Neural crest cell (in vitro differentiated cells): ENCODE measurements around the gene LRSAM1. TPM values are rescaled to one million over a fixed set of nuclear protein-coding genes. Genes with fewer than 3 reads are reported as not detected.

ENCODE experiments used
- DNase-seq: peaks from one replicate; pipeline ENCODE4 v3.0.0; 2021; ENCODE audit warnings: low read depth, mixed read lengths, low spot score
- H3K27ac Mint-ChIP-seq: one replicate; pipeline ENCODE4 v1.8.0; 2021; ENCODE audit warnings: mild to moderate bottlenecking, mixed read lengths; ENCODE audit not compliant: unreplicated experiment
- H3K27me3 Mint-ChIP-seq: 2 replicates; pipeline ENCODE4 v1.8.0; 2021; ENCODE audit warnings: low read depth, mild to moderate bottlenecking, mixed read lengths
- H3K36me3 Mint-ChIP-seq: 2 replicates; pipeline ENCODE4 v1.8.0; 2021; ENCODE audit warnings: low read depth, mild to moderate bottlenecking, mixed read lengths
- H3K4me1 Mint-ChIP-seq: 2 replicates; pipeline ENCODE4 v1.8.0; 2021; ENCODE audit warnings: mixed read lengths
- H3K4me3 Mint-ChIP-seq: one replicate; pipeline ENCODE4 v1.8.0; 2021; ENCODE audit warnings: mild to moderate bottlenecking, mixed read lengths
- H3K9me3 Mint-ChIP-seq: 2 replicates; pipeline ENCODE4 v1.8.0; 2021; ENCODE audit warnings: mixed read lengths
- total RNA-seq: library from RNA; stranded (reverse); gene quantifications from 2 replicates; pipeline ENCODE4 v1.2.1, GENCODE V29; 2021
- TF ChIP-seq, protein P1 (sequence below): fragments of 200-600 bp; sonication (generic); conservative IDR thresholded peaks from 2 replicates; pipeline ENCODE4 v1.5.0; 2021; ENCODE audit warnings: antibody characterized with exemption, mild to moderate bottlenecking

Gene LRSAM1
- total RNA-seq, 1 donor from 2014 or later = 17.3 TPM

DNA sequence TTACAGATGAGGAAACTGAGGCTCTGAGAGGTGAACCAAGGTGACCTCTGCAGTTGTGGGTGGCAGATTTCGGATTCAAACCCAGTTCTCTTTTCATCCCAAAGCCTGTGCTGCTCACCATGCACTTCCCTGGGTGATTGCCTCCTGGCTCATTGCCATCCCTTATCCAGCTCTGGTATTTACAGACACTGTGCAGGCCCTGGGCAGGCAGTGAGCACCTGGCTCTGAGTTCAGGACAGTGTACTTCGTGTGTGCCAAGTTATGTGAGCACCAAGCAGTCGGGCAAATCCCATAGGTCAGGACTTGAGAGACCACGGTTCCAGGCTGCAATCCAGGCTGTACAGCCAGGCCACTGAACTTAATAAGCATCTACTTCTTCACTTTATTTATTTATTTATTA lies 1.4 kb downstream of the LRSAM1 start:
- no peak for DNase-seq
- TF ChIP-seq, protein P1, sequence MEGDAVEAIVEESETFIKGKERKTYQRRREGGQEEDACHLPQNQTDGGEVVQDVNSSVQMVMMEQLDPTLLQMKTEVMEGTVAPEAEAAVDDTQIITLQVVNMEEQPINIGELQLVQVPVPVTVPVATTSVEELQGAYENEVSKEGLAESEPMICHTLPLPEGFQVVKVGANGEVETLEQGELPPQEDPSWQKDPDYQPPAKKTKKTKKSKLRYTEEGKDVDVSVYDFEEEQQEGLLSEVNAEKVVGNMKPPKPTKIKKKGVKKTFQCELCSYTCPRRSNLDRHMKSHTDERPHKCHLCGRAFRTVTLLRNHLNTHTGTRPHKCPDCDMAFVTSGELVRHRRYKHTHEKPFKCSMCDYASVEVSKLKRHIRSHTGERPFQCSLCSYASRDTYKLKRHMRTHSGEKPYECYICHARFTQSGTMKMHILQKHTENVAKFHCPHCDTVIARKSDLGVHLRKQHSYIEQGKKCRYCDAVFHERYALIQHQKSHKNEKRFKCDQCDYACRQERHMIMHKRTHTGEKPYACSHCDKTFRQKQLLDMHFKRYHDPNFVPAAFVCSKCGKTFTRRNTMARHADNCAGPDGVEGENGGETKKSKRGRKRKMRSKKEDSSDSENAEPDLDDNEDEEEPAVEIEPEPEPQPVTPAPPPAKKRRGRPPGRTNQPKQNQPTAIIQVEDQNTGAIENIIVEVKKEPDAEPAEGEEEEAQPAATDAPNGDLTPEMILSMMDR = no peak
- Mint-ChIP-seq H3K4me1 (peaks cover 44% of the 10 kb centered on the region), H3K36me3 (peaks cover 34% of the 10 kb centered on the region), H3K27me3 (peaks cover 2% of the 10 kb centered on the region), H3K9me3 (no peaks in the 10 kb centered on the region), H3K27ac (no peak overlapping the region), H3K4me3 (peak overlapping the region; percentile 99)

DNA sequence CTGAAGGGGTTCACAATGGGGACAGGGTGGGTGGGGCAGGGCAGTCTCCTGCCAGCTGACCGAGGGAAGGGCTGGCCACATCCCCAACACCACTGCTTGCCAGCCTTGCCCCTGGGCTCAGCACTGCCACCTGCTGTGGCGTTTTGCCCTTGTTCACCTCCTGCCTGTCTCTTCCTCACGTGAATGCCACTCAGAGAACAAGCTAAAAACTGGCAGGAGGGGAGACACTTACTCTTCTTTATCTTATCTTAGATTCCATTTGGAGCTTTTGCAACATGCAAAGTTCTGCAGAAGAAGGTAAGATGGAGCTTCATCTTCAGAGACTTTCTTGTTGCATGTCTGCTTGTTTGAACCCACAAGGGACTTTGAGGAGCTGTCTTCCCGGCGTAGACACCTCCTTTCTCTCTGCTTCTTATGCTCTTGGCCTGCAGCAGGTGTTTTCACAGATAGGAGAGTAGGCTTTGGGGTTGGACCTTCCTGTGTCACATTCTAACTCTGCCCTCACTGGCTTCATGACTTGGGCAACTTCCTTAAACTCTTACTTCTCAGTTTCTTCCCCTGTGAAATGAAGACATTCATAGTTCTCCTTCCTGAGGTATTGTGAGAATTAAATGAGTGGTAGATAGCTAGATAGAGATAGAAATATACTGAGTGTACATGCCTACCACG lies 4.1 kb downstream of the LRSAM1 start:
- H3K27me3 Mint-ChIP-seq = peaks cover 2% of the 10 kb centered on the region
- H3K4me3 Mint-ChIP-seq = peak overlapping the region; percentile 26
- peaks cover 16% of the 10 kb centered on the region for H3K4me1 Mint-ChIP-seq
- DNase-seq = no peak
- TF ChIP-seq, protein P1 = peak; percentile 29
- H3K36me3 Mint-ChIP-seq = peaks cover 7% of the 10 kb centered on the region
- no peak overlapping the region for H3K27ac Mint-ChIP-seq
- H3K9me3 Mint-ChIP-seq = no peaks in the 10 kb centered on the region

DNA sequence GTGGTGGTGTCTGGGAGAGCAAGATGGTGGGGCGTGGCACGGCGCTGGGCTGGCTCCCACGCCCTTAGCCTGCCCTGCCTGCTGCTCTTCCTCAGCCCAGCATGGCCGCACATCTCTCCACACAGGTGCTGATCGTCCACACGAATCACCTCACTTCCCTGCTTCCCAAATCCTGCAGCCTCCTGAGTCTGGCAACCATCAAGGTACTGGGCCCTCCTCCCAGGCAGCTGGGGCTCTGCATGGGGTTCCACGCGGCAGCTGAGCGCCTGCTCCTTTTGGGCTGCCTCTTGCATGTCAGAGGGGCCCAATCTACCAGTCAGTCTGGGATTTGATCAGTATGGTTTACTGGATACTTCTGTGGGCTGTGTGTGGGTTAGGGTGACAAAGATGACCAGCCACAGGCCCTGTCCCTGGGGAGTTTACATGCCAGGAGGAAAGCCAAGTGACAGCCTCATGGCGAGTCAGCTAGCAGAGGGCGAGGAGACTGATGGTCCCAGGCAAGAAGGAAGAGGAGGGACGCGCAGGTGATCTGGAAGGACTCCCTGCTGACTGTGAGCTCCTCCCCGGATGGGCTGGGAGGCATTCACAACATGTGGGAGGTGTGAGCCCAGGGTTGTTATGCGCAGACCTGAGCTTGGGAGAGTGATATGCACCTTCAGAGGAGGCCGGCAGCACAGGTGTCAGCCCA lies 6.0 kb downstream of the LRSAM1 start:
- peaks cover 3% of the 10 kb centered on the region for H3K4me1 Mint-ChIP-seq
- no peak for DNase-seq

DNA sequence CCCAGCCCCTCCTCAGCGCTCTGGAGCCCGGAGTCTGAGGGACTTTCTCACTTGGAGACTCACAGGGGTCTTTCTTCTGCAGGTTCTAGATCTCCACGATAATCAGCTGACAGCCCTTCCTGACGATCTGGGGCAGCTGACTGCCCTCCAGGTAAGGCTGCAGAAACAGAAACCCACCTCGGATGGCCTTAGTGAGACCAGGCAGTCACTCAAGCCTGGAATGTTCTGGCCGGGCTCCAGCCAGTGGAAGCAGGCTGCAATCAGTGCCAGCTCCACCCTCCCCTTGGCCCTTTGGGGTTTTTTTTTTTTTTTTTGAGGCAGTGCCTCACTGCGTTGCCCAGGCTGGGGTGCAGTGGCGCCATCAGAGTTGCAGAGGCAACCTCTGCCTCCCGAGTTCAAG lies 7.6 kb downstream of the LRSAM1 start:
- Mint-ChIP-seq H3K4me3 (no peak overlapping the region), H3K27ac (no peak overlapping the region), H3K27me3 (no peaks in the 10 kb centered on the region), H3K9me3 (no peaks in the 10 kb centered on the region), H3K4me1 (no peaks in the 10 kb centered on the region), H3K36me3 (peaks cover 7% of the 10 kb centered on the region)
- TF ChIP-seq, protein P1 = no peak
- DNase-seq = no peak

More for the DNA sequence above, 6.0 kb downstream of the LRSAM1 start:
- Mint-ChIP-seq H3K36me3 (peaks cover 3% of the 10 kb centered on the region), H3K4me3 (no peak overlapping the region), H3K9me3 (no peaks in the 10 kb centered on the region), H3K27ac (no peak overlapping the region), H3K27me3 (no peaks in the 10 kb centered on the region)
- TF ChIP-seq, protein P1 = no peak

DNA sequence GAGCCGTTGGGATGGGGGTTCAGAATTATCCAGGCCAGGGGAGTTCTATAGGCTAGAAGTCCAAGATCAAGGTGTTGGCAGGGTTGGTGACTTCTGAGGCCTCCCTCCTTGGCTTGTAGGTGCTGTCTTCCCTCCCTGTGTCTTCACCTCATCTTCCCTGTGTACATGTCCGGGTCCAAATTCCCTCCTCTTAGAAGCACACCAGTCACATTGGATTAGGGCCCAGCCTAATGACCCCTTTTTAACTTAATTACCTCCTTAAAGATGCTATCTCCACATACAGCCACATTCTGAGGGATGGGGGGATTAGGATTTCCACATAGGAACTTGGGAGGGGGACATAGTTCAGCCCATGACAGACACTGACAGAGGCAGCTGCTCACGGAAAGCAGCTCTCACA lies 12.1 kb downstream of the LRSAM1 start:
- no peak for DNase-seq
- H3K36me3 Mint-ChIP-seq = peaks cover 9% of the 10 kb centered on the region
- no peak overlapping the region for H3K27ac Mint-ChIP-seq
- no peaks in the 10 kb centered on the region for H3K9me3 Mint-ChIP-seq
- TF ChIP-seq, protein P1 = no peak
- H3K4me1 Mint-ChIP-seq = no peaks in the 10 kb centered on the region
- H3K27me3 Mint-ChIP-seq = no peaks in the 10 kb centered on the region
- H3K4me3 Mint-ChIP-seq = no peak overlapping the region
